Panc1 (cell line): ENCODE measurements around the gene ZNF778. TPM values are rescaled to one million over a fixed set of nuclear protein-coding genes. Genes with fewer than 3 reads are reported as not detected.
"Not testable (repeated sequence)": the region's sequence is repeated elsewhere in the genome, so short reads cannot be mapped to it uniquely, and the experiment has no call there.

ENCODE experiments used
- ATAC-seq: fragments of 200-7000 bp; cut with Tn5 transposase; 2 replicates; pipeline ENCODE4 v1.9.1; 2020; ENCODE audit warnings: mild to moderate bottlenecking, moderate library complexity
- BruUV-seq: library from RNA; stranded (reverse); fragments of 400-500 nt; replicated peaks from 2 replicates; lab custom pipeline; 2021; lab: Mats Ljungman, UMichigan
- CTCF ChIA-PET: fragments of 300-600 bp; sonication (Branson Sonifier 250); formaldehyde crosslinking; loops from one replicate; lab custom pipeline; 2022; ENCODE audit warnings: antibody characterized with exemption; lab: Charles Lee
- POLR2A ChIA-PET: fragments of 300-600 bp; sonication (Branson Sonifier 250); formaldehyde crosslinking; loops from one replicate; lab custom pipeline; 2022; ENCODE audit warnings: antibody characterized with exemption; lab: Charles Lee
- DNase-seq: peaks from one replicate; pipeline ENCODE4 v3.0.0-alpha.2; 2010; ENCODE audit warnings: low read depth, low spot score
- H3K27ac ChIP-seq: 2 replicates; pipeline ENCODE4 v1.5.1; 2011; ENCODE audit warnings: mild to moderate bottlenecking, low read length, inconsistent platforms
- H3K27me3 ChIP-seq: fragments of 200-500 bp; sonication (Bioruptor generic); 2 replicates; pipeline ENCODE4 v1.6.0; 2014; ENCODE audit warnings: low read length, inconsistent platforms; ENCODE audit not compliant: control insufficient read depth, insufficient read depth
- H3K36me3 ChIP-seq: fragments of 200-500 bp; sonication (Bioruptor generic); 2 replicates; pipeline ENCODE4 v1.5.1; 2014; ENCODE audit warnings: inconsistent platforms, mild to moderate bottlenecking, low read length, moderate library complexity; ENCODE audit not compliant: control insufficient read depth, insufficient read depth
- H3K4me1 ChIP-seq: 2 replicates; pipeline ENCODE4 v1.5.1; 2011; ENCODE audit warnings: inconsistent platforms, mild to moderate bottlenecking, low read length, moderate library complexity; ENCODE audit not compliant: control insufficient read depth, insufficient read depth
- H3K4me3 ChIP-seq, 2 experiments: 2 replicates each; pipeline ENCODE4 v1.5.1; 2011 to 2012; ENCODE audit warnings: low read depth in 2 of 2, low read length in 2 of 2, mild to moderate bottlenecking in 2 of 2, inconsistent platforms in 1 of 2, moderate library complexity in 1 of 2
- H3K9me3 ChIP-seq: fragments of 200-500 bp; sonication (Bioruptor generic); 2 replicates; pipeline ENCODE4 v1.5.1; 2014; ENCODE audit warnings: low read depth, mild to moderate bottlenecking, inconsistent platforms, low read length, moderate library complexity; ENCODE audit not compliant: control insufficient read depth, insufficient read depth
- CTCF ChIP-seq: fragments of 450-650 bp; IDR thresholded peaks from 2 replicates; pipeline ENCODE4 v1.5.1; 2017; ENCODE audit warnings: mild to moderate bottlenecking
- POLR2AphosphoS5 ChIP-seq: IDR thresholded peaks from 2 replicates; pipeline ENCODE4 v1.6.1; 2012; ENCODE audit warnings: mild to moderate bottlenecking, low read depth, low read length, moderate library complexity
- SIN3A ChIP-seq: IDR thresholded peaks from 2 replicates; pipeline ENCODE4 v1.6.1; 2012; ENCODE audit warnings: low read depth, mild to moderate bottlenecking, low read length, moderate library complexity, borderline replicate concordance; ENCODE audit not compliant: insufficient read depth
- TCF7L2 ChIP-seq: IDR thresholded peaks from 2 replicates; pipeline ENCODE4 v1.6.1; 2011; ENCODE audit warnings: mild to moderate bottlenecking, low read depth, low read length, inconsistent platforms
- in situ Hi-C: cut with HindIII; loops from 2 replicates; pipeline ENCODE4 v1.10.0; 2016; ENCODE audit warnings: low sequenced_read_pairs, low pct_unique_long_range_greater_than_20kb
- intact Hi-C: fragments of 100-400 bp; cut with micrococcal nuclease; formaldehyde crosslinking; loops from one replicate; pipeline ENCODE4 v1.10.0; 2022; ENCODE audit not compliant: unreplicated experiment
- total RNA-seq: library from RNA; stranded (reverse); gene quantifications from one replicate; pipeline ENCODE4 v1.2.1, GENCODE V29; 2021; ENCODE audit not compliant: unreplicated experiment
- TF ChIP-seq, protein P1 (sequence below), 2 experiments: IDR thresholded peaks; 2 replicates each; pipeline ENCODE4 v1.6.1; 2011 to 2012; ENCODE audit warnings: low read depth in 2 of 2, control low read depth in 1 of 2, low read length in 1 of 2, mild to moderate bottlenecking in 1 of 2, moderate library complexity in 1 of 2; ENCODE audit not compliant: insufficient read depth in 1 of 2

Gene ZNF778
- total RNA-seq, 1 experiment from 2014 or later: 15.0 TPM

DNA sequence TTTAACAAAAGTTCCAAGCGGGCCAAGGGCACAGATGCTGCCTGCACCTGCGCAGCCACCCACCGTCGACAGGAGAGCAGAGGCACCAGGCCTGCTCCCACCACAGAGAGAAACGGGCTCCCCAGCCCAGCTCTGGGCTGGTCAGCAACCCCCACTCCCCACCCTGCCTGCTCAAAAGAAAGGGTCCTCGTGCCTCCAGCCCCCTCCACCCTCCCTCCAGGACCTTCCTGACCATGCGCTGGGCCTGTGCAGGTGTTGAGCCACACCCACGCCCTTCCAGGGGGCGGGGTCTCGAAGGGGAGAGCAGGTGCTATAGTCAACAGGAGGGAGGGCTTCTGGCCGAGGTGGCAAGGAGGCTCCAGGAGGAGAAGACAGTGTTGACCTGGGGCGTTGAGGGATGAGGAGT is 25.3 kb downstream of the ZNF778 start:
- in situ Hi-C loops: no loop called here
- ChIA-PET POLR2A (no interaction called here), CTCF (no interaction called here)
- Histone ChIP-seq H3K4me1 (no peaks in the 10 kb centered on the region), H3K9me3 (peaks cover 3% of the 10 kb centered on the region; the same call in 1 of the 2 replicates), H3K4me3 (no peak overlapping the region), H3K27me3 (no peaks in the 10 kb centered on the region), H3K36me3 (peaks cover 6% of the 10 kb centered on the region; the same call in 1 of the 2 replicates), H3K27ac (no peak overlapping the region)
- intact Hi-C loops: no loop called here
- no peak for DNase-seq
- TF ChIP-seq, protein P1, sequence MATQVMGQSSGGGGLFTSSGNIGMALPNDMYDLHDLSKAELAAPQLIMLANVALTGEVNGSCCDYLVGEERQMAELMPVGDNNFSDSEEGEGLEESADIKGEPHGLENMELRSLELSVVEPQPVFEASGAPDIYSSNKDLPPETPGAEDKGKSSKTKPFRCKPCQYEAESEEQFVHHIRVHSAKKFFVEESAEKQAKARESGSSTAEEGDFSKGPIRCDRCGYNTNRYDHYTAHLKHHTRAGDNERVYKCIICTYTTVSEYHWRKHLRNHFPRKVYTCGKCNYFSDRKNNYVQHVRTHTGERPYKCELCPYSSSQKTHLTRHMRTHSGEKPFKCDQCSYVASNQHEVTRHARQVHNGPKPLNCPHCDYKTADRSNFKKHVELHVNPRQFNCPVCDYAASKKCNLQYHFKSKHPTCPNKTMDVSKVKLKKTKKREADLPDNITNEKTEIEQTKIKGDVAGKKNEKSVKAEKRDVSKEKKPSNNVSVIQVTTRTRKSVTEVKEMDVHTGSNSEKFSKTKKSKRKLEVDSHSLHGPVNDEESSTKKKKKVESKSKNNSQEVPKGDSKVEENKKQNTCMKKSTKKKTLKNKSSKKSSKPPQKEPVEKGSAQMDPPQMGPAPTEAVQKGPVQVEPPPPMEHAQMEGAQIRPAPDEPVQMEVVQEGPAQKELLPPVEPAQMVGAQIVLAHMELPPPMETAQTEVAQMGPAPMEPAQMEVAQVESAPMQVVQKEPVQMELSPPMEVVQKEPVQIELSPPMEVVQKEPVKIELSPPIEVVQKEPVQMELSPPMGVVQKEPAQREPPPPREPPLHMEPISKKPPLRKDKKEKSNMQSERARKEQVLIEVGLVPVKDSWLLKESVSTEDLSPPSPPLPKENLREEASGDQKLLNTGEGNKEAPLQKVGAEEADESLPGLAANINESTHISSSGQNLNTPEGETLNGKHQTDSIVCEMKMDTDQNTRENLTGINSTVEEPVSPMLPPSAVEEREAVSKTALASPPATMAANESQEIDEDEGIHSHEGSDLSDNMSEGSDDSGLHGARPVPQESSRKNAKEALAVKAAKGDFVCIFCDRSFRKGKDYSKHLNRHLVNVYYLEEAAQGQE (IDR thresholded peaks at IDR 0.05; ENCODE audit: insufficient read depth in 1 of 2, low read depth in 2 of 2, low read length in 1 of 2): no peak
- TF ChIP-seq TCF7L2: no peak
- no peak for TF ChIP-seq SIN3A
- no peak for TF ChIP-seq CTCF
- TF ChIP-seq POLR2AphosphoS5: no peak
- BruUV-seq: no TSS peak
- ATAC-seq: no peak

GRCh38 chr16:89243664-89244063 is 26.2 kb downstream of the ZNF778 start:
- no peak overlapping the region for H3K4me3 ChIP-seq
- H3K27ac ChIP-seq: no peak overlapping the region
- H3K4me1 ChIP-seq: no peaks in the 10 kb centered on the region
- intact Hi-C loops (no loop called here), in situ Hi-C loops (no loop called here)
- ATAC-seq (no peak), DNase-seq (no peak)
- peaks cover 3% of the 10 kb centered on the region; the same call in 1 of the 2 replicates for H3K9me3 ChIP-seq
- BruUV-seq: TSS peak; percentile 58
- TF ChIP-seq TCF7L2: no peak
- no peak for TF ChIP-seq POLR2AphosphoS5
- no peak for TF ChIP-seq CTCF
- TF ChIP-seq, protein P1 (IDR thresholded peaks at IDR 0.05; ENCODE audit: insufficient read depth in 1 of 2, low read depth in 2 of 2, low read length in 1 of 2): no peak
- TF ChIP-seq SIN3A: no peak
- no peaks in the 10 kb centered on the region for H3K27me3 ChIP-seq
- POLR2A ChIA-PET: no interaction called here
- peaks cover 6% of the 10 kb centered on the region; the same call in 1 of the 2 replicates for H3K36me3 ChIP-seq
- CTCF ChIA-PET: no interaction called here

DNA sequence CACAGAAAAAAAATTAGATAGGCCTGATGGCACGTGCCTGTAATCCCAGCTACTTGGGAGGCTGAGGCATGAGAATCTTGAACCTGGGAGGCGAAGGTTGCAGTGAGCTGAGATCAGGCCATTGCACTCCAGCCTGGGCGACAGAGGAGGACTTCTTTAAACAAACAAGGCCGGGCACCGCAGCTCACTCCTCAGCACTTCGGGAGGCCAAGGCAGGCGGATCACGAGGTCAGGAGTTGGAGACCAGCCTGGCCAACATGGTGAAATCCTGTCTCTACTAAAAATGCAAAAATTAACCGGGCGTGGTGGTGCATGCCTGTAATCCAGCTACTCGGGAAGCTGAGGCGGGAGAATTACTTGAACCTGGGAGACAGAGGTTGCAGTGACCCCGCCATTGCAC is 26.8 kb downstream of the ZNF778 start:
- in situ Hi-C loops, POLR2A ChIA-PET, CTCF ChIA-PET, H3K27ac ChIP-seq, intact Hi-C loops, DNase-seq, H3K4me3 ChIP-seq, ATAC-seq, BruUV-seq, H3K4me1 ChIP-seq, H3K27me3 ChIP-seq, H3K9me3 ChIP-seq, H3K36me3 ChIP-seq: not testable (repeated sequence)
